IMR-90 (cell line): ENCODE results near the gene NXF2. TPM values are rescaled to one million over a fixed set of nuclear protein-coding genes. Genes with fewer than 3 reads are reported as not detected.
"Not testable (repeated sequence)": the region's sequence is repeated elsewhere in the genome, so short reads cannot be mapped to it uniquely, and the experiment has no call there.

Source experiments
- ATAC-seq: fragments of 200-7000 bp; cut with Tn5 transposase; 2 replicates; pipeline ENCODE4 v1.9.1; 2020; ENCODE audit warnings: low read depth, mild to moderate bottlenecking, moderate library complexity
- Bru-seq: library from RNA; stranded (reverse); fragments of 400-500 nt; gene quantifications from one replicate; lab custom pipeline; 2021; lab: Mats Ljungman, UMichigan
- BruChase-seq, 2 experiments: library from RNA; stranded (reverse); fragments of 400-500 nt; gene quantifications; one replicate each; lab custom pipeline; 2021; lab: Mats Ljungman, UMichigan
- BruUV-seq: library from RNA; stranded (reverse); fragments of 400-500 nt; replicated peaks from 2 replicates; lab custom pipeline; 2021; lab: Mats Ljungman, UMichigan
- CTCF ChIA-PET: fragments of 300-600 bp; formaldehyde crosslinking; extraction: SDS; loops from one replicate; lab custom pipeline; 2021; ENCODE audit warnings: antibody characterized with exemption; lab: Yijun Ruan, JAX
- POLR2A ChIA-PET: fragments of 300-600 bp; sonication (Branson Sonifier 250); formaldehyde crosslinking; loops from one replicate; lab custom pipeline; 2022; ENCODE audit warnings: antibody characterized with exemption; ENCODE audit not compliant: unreplicated experiment; lab: Charles Lee
- DNase-seq: peaks from one replicate; pipeline ENCODE4 v3.0.0; 2013
- H2AFZ ChIP-seq: replicated peaks from 2 replicates; pipeline ENCODE3; 2013; ENCODE audit warnings: low read length, mild to moderate bottlenecking; ENCODE audit not compliant: poor library complexity
- H2AK5ac ChIP-seq: 2 replicates; pipeline ENCODE4 v1.6.1; 2013; ENCODE audit warnings: low read depth, low read length, inconsistent platforms
- H2AK9ac ChIP-seq: replicated peaks from 2 replicates; pipeline ENCODE3; 2013; ENCODE audit warnings: mild to moderate bottlenecking, low read depth, low read length, moderate library complexity; ENCODE audit not compliant: poor library complexity
- H2BK120ac ChIP-seq: 2 replicates; pipeline ENCODE4 v1.6.1; 2013; ENCODE audit warnings: low read depth, low read length, inconsistent platforms
- H2BK15ac ChIP-seq: 3 replicates; pipeline ENCODE4 v1.6.1; 2013; ENCODE audit warnings: low read depth, low read length, inconsistent platforms
- H2BK20ac ChIP-seq: 2 replicates; pipeline ENCODE4 v1.6.1; 2013; ENCODE audit warnings: low read depth, mild to moderate bottlenecking, inconsistent platforms, low read length, moderate library complexity
- H2BK5ac ChIP-seq: 2 replicates; pipeline ENCODE4 v1.6.1; 2013; ENCODE audit warnings: mild to moderate bottlenecking, low read depth, low read length, inconsistent platforms; ENCODE audit not compliant: poor library complexity, severe bottlenecking
- H3K14ac ChIP-seq: replicated peaks from 2 replicates; pipeline ENCODE4 v1.6.1; 2013; ENCODE audit warnings: low read depth, low read length, inconsistent platforms
- H3K18ac ChIP-seq: 2 replicates; pipeline ENCODE4 v1.6.1; 2013; ENCODE audit warnings: low read depth, low read length, control low read depth
- H3K23ac ChIP-seq: 2 replicates; pipeline ENCODE4 v1.6.1; 2013; ENCODE audit warnings: low read depth, low read length, inconsistent platforms
- H3K27ac ChIP-seq: 2 replicates; pipeline ENCODE4 v1.5.1; 2013; ENCODE audit warnings: mild to moderate bottlenecking, control low read depth, low read length; ENCODE audit not compliant: insufficient read depth
- H3K27me3 ChIP-seq: 2 replicates; pipeline ENCODE4 v1.6.1; 2013; ENCODE audit warnings: low read length; ENCODE audit not compliant: control insufficient read depth, insufficient read depth
- H3K36me3 ChIP-seq: 2 replicates; pipeline ENCODE4 v1.6.1; 2013; ENCODE audit warnings: low read length, mixed read lengths; ENCODE audit not compliant: control insufficient read depth, insufficient read depth
- H3K4ac ChIP-seq: 2 replicates; pipeline ENCODE4 v1.6.1; 2013; ENCODE audit warnings: low read depth, low read length, inconsistent platforms
- H3K4me1 ChIP-seq: 2 replicates; pipeline ENCODE4 v1.6.1; 2013; ENCODE audit warnings: low read length, mixed read lengths; ENCODE audit not compliant: control insufficient read depth, insufficient read depth
- H3K4me2 ChIP-seq: 2 replicates; pipeline ENCODE4 v1.6.1; 2013; ENCODE audit warnings: low read depth, mild to moderate bottlenecking, control low read depth, low read length, moderate library complexity
- H3K4me3 ChIP-seq: 2 replicates; pipeline ENCODE4 v1.5.1; 2013; ENCODE audit warnings: low read depth, mild to moderate bottlenecking, control low read depth, low read length, moderate library complexity; ENCODE audit not compliant: insufficient read depth
- H3K56ac ChIP-seq: 2 replicates; pipeline ENCODE4 v1.6.1; 2013; ENCODE audit warnings: low read length, inconsistent platforms; ENCODE audit not compliant: insufficient read depth; ENCODE audit errors: extremely low read depth
- H3K79me1 ChIP-seq, 2 experiments: 2 replicates each; pipeline ENCODE4 v1.6.1; 2013; ENCODE audit warnings: low read length in 2 of 2, inconsistent platforms in 1 of 2, low read depth in 1 of 2
- H3K9ac ChIP-seq: 2 replicates; pipeline ENCODE4 v1.6.1; 2013; ENCODE audit warnings: low read depth, low read length, control low read depth
- H3K9me1 ChIP-seq: 2 replicates; pipeline ENCODE4 v1.6.1; 2013; ENCODE audit warnings: low read length, inconsistent platforms; ENCODE audit not compliant: insufficient read depth
- H3K9me3 ChIP-seq: 2 replicates; pipeline ENCODE4 v1.6.1; 2013; ENCODE audit warnings: low read length; ENCODE audit not compliant: control insufficient read depth, insufficient read depth
- H4K20me1 ChIP-seq: 2 replicates; pipeline ENCODE4 v1.6.1; 2013; ENCODE audit warnings: low read length, inconsistent platforms; ENCODE audit not compliant: insufficient read depth
- H4K5ac ChIP-seq: 2 replicates; pipeline ENCODE4 v1.6.1; 2013; ENCODE audit warnings: mild to moderate bottlenecking, low read depth, low read length, control low read depth
- H4K8ac ChIP-seq, 2 experiments: 2 replicates each; pipeline ENCODE4 v1.6.1; 2013; ENCODE audit warnings: low read depth in 2 of 2, low read length in 2 of 2, control low read depth in 1 of 2, inconsistent platforms in 1 of 2
- H4K91ac ChIP-seq: 2 replicates; pipeline ENCODE4 v1.6.1; 2013; ENCODE audit warnings: low read depth, low read length, inconsistent platforms; ENCODE audit not compliant: insufficient read depth
- WGBS, 2 experiments: methylation state at CpG; one replicate each; pipeline versions ENCODE4 v1.1.5 to v1.1.7; 2013; ENCODE audit warnings: missing lambda C conversion rate in 2 of 2; ENCODE audit not compliant: insufficient read length in 1 of 2; ENCODE audit errors: extremely low coverage in 2 of 2; 5-methylcytosine and 5-hydroxymethylcytosine counted together
- dilution Hi-C: fragments of 300-500 bp; cut with HindIII; formaldehyde crosslinking; loops from one replicate; pipeline ENCODE4 v1.14.3; 2018; ENCODE audit warnings: low sequenced_read_pairs; ENCODE audit not compliant: unreplicated experiment
- in situ Hi-C: fragments of 300-500 bp; cut with MboI; formaldehyde crosslinking; loops from 3 replicates; pipeline ENCODE4 v1.14.3; 2019; ENCODE audit warnings: low sequenced_read_pairs, inconsistent platforms, mixed read lengths
- intact Hi-C: fragments of 100-400 bp; cut with micrococcal nuclease; formaldehyde crosslinking; loops from 2 replicates; pipeline ENCODE4 v1.10.0; 2022
- long read RNA-seq: library from polyadenylated mRNA; unstranded; transcript quantifications from one replicate; pipeline ENCODE4 v2.0.0, GENCODE V29; 2021; ENCODE audit not compliant: unreplicated experiment
- polyA plus RNA-seq, 3 experiments: library from polyadenylated mRNA; depleted of rRNA; stranded (reverse); fragments of >200 nt; gene quantifications; 2 replicates each; pipeline ENCODE4 v1.2.3, GENCODE V29; 2012; ENCODE audit warnings: low replicate concordance in 1 of 3
- total RNA-seq: library from RNA; depleted of rRNA; stranded (reverse); fragments of >200 nt; gene quantifications from 2 replicates; pipeline ENCODE4 v1.2.3, GENCODE V29; 2012; rRNA removed

Gene NXF2
- not detected in 2 replicates for total RNA-seq
- not detected in 2 replicates for polyA plus RNA-seq (2012; rRNA removed)
- not detected in 2 replicates for polyA plus RNA-seq (2012; cell fraction: cytosol; rRNA removed)
- not detected in 2 replicates for polyA plus RNA-seq (2012; cell fraction: nucleus; rRNA removed; ENCODE audit: low replicate concordance)
- not detected for Bru-seq, nascent RNA
- not detected for BruChase-seq, experiment 1, labeled RNA remaining after a 6-hour chase
- BruChase-seq, experiment 2, labeled RNA remaining after a 2-hour chase, result not detected
- long read RNA-seq, result 0 reads

GRCh38 chrX:102246893-102247292 is at the start of gene NXF2:
Gene NXF2 (plus strand): TSS chrX:102247167. CDS start chrX:102307079, 59,912 bp downstream.
- H3K18ac ChIP-seq, BruUV-seq: not testable (repeated sequence)

GRCh38 chrX:102207940-102208339 is 39.0 kb upstream of the NXF2 start:
- H3K18ac ChIP-seq, H3K14ac ChIP-seq, H4K5ac ChIP-seq, H3K4me3 ChIP-seq, ATAC-seq, DNase-seq, H2AFZ ChIP-seq, H3K9me1 ChIP-seq, H3K56ac ChIP-seq, H2BK5ac ChIP-seq, H3K9me3 ChIP-seq, H3K36me3 ChIP-seq, H3K9ac ChIP-seq, H2BK120ac ChIP-seq, H3K4ac ChIP-seq, BruUV-seq, in situ Hi-C loops, H3K79me1 ChIP-seq, H4K8ac ChIP-seq, H3K27ac ChIP-seq, H2AK5ac ChIP-seq, CTCF ChIA-PET, H4K20me1 ChIP-seq, H3K4me2 ChIP-seq, dilution Hi-C loops, H3K4me1 ChIP-seq, POLR2A ChIA-PET, H2BK20ac ChIP-seq, H3K27me3 ChIP-seq, H2BK15ac ChIP-seq, H2AK9ac ChIP-seq, H3K23ac ChIP-seq, intact Hi-C loops, H4K91ac ChIP-seq: not testable (repeated sequence)
- no CpG with 5 or more reads among the region's 5 CpGs for WGBS, 2 experiments

More at GRCh38 chrX:102246893-102247292, at the start of gene NXF2:
- H4K5ac ChIP-seq, H3K9ac ChIP-seq, POLR2A ChIA-PET, H4K91ac ChIP-seq, DNase-seq, intact Hi-C loops, H3K23ac ChIP-seq, H2AK9ac ChIP-seq, H3K56ac ChIP-seq, H3K79me1 ChIP-seq, H2AFZ ChIP-seq, H3K27ac ChIP-seq, H3K4me1 ChIP-seq, dilution Hi-C loops, H3K9me1 ChIP-seq, in situ Hi-C loops, H3K4me2 ChIP-seq, H3K36me3 ChIP-seq, CTCF ChIA-PET, ATAC-seq, H3K9me3 ChIP-seq, H2AK5ac ChIP-seq, H3K4ac ChIP-seq, H3K14ac ChIP-seq, H2BK5ac ChIP-seq, H4K20me1 ChIP-seq, H4K8ac ChIP-seq, H2BK120ac ChIP-seq, H3K27me3 ChIP-seq, H2BK15ac ChIP-seq, H3K4me3 ChIP-seq, H2BK20ac ChIP-seq: not testable (repeated sequence)
- WGBS, 2 experiments, result no CpG with 5 or more reads among the region's 9 CpGs
